Pancreas (tissue), 10 donors: ENCODE data around the gene CTSH. TPM values are rescaled to one million over a fixed set of nuclear protein-coding genes. Genes with fewer than 3 reads are reported as not detected.
A peak's percentile ranks its signal among the peaks of the same experiment; 100 is the strongest.

Experiments used
- ATAC-seq, 4 donors: fragments of 200-7000 bp; cut with Tn5 transposase; one replicate each; pipeline versions ENCODE4 v1.8.0 to v1.9.1; 2020; ENCODE audit warnings: mild to moderate bottlenecking in 4 of 4, moderate library complexity in 4 of 4
- DNase-seq, 6 donors: peaks; one replicate each; pipeline ENCODE4 v3.0.0-alpha.2; 2020
- FAIRE-seq: peaks from 2 replicates; lab custom pipeline; 2012; peaks lifted over from hg19 to GRCh38; lab: Jason Lieb, UNC
- H3K27ac ChIP-seq, 4 donors: fragments of 200-600 bp; sonication (generic); 1 replicate in 3 of 4; 2 replicates in 1 of 4; pipeline versions ENCODE4 v1.5.0 to v1.8.0; 2020
- H3K27me3 ChIP-seq, 4 donors: fragments of 200-600 bp; one replicate each; pipeline ENCODE4 v1.8.0; 2021
- H3K36me3 ChIP-seq, 3 donors: fragments of 200-600 bp; sonication (generic) in 1 of 3; one replicate each; pipeline versions ENCODE4 v1.5.0 to v1.8.0; 2020 to 2021
- H3K4me1 ChIP-seq, 3 donors: fragments of 200-600 bp; one replicate each; pipeline ENCODE4 v1.8.0; 2021
- H3K4me3 ChIP-seq, 4 donors: fragments of 200-600 bp; sonication (generic) in 2 of 4; one replicate each; pipeline versions ENCODE4 v1.5.0 to v1.8.0; 2020 to 2021
- H3K9me3 ChIP-seq, 4 donors: fragments of 200-600 bp; one replicate each; pipeline ENCODE4 v1.8.0; 2021
- WGBS, 2 donors: extraction: QIAGEN DNeasy Blood & Tissue Kit; methylation state at CpG; one replicate each; pipeline ENCODE4 v1.1.7; 2013; 5-methylcytosine and 5-hydroxymethylcytosine counted together
- intact Hi-C, 3 donors: fragments of 100-400 bp; cut with DNase I; formaldehyde crosslinking; loops; one replicate each; pipeline versions ENCODE4 v1.11.1 to v1.14.2; 2022
- polyA plus RNA-seq, 2 donors: library from polyadenylated mRNA; stranded (reverse); fragments of 200-250 nt; gene quantifications; one replicate each; pipeline ENCODE4 v1.2.3, GENCODE V29; 2013
- total RNA-seq, 6 donors: library from RNA; stranded (reverse); fragmentation: NEBNext Ultra II Directional in 4 of 6; extraction: Animal tissue kit (Norgen Biotek cat#: 25700) in 4 of 6; gene quantifications; one replicate each; pipeline versions ENCODE4 v1.2.1 to v1.2.4, GENCODE V29; 2021 to 2023
- TF ChIP-seq, protein P1 (sequence below), 4 donors: fragments of 200-600 bp; sonication (generic) in 3 of 4; IDR thresholded peaks; one replicate each; pipeline versions ENCODE4 v1.5.0 to v1.8.0; 2021; ENCODE audit warnings: antibody characterized with exemption in 4 of 4
- donor health status: healthy with polysubstance abuse.
- donor health status: DM: no; HTN: no; CAD: no; lungs with moderate emphysema.
- donor health status: DM: no; HTN: no; CAD: no.
- donor health status: control.
- donor health status: control.
- donor health status: Bipolar disorder and iron deficiency.
- donor health status: DM: yes; HTN: yes; CAD: no.
- donor health status: DM: no; HTN: no; CAD: no.
- donor health status: DM: no; HTN: no; CAD: no.
- donor health status: DM: yes; HTN: yes; CAD: no.

Gene CTSH
- total and polyA plus RNA-seq, 8 donors: 24.3 to 196 (median 77.0) TPM

DNA sequence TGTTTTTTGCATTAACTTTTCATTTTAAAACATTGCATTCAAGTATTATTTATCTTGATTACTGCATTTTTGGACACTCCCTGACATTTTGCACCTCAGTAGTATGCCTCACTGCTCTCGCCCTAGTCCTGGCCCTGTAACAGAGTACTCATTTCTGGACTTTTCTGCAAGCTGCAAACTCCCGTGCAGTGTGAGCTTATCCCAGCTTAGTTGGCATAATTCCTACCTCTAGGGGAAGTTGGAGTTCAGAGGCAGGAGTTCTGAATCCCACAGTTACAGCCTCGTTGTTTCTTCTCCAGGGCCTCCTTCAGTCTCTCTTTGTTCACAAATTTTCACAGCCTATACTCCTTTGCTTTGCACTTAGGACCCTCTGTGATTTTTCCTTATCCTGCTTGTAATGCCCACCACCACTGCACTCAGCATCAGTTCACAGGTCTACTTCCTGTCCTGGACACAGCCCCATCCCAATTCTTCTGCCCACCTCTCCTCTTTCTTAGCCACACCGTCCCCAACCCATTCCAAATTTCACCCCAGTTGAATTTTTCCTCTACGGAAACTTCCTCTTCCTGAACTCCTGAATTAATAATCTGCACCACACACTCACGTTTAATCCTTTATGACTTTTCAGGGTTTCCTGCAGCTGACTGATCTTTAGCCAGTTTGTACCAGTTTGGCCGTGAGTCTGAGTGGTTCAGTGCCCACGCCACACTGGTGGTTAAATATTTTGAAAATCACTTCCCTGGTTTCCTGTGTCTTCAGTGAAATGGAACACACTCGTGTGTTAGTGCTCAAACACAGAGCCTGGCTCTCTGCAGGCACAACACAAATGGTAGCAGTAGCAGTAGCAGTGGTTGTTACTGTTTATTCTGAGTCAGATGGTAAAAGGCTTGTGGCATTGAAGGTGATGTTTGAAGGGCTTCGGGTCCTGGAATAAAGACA, 6.3 kb upstream of the CTSH start:
- H3K27me3 ChIP-seq: no peaks in the 10 kb centered on the region
- H3K4me1 ChIP-seq: peaks cover 16 to 32% (median 26%) of the 10 kb centered on the region in 3 donors
- ATAC-seq: peak; percentile 53 to 59 (median 57)
- 40 to 41% methylated on average over 10 of the region's 10 CpGs for WGBS, 2 donors
- H3K36me3 ChIP-seq: no peaks in the 10 kb centered on the region
- peak overlapping the region; percentile 47 to 83 (median 74) for H3K27ac ChIP-seq
- no peaks in the 10 kb centered on the region for H3K9me3 ChIP-seq
- intact Hi-C loops: no loop called here
- no peak for DNase-seq
- H3K4me3 ChIP-seq: no peak overlapping the region
- TF ChIP-seq, protein P1, sequence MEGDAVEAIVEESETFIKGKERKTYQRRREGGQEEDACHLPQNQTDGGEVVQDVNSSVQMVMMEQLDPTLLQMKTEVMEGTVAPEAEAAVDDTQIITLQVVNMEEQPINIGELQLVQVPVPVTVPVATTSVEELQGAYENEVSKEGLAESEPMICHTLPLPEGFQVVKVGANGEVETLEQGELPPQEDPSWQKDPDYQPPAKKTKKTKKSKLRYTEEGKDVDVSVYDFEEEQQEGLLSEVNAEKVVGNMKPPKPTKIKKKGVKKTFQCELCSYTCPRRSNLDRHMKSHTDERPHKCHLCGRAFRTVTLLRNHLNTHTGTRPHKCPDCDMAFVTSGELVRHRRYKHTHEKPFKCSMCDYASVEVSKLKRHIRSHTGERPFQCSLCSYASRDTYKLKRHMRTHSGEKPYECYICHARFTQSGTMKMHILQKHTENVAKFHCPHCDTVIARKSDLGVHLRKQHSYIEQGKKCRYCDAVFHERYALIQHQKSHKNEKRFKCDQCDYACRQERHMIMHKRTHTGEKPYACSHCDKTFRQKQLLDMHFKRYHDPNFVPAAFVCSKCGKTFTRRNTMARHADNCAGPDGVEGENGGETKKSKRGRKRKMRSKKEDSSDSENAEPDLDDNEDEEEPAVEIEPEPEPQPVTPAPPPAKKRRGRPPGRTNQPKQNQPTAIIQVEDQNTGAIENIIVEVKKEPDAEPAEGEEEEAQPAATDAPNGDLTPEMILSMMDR (IDR thresholded peaks at IDR 0.05): no peak
- no peak for FAIRE-seq

DNA sequence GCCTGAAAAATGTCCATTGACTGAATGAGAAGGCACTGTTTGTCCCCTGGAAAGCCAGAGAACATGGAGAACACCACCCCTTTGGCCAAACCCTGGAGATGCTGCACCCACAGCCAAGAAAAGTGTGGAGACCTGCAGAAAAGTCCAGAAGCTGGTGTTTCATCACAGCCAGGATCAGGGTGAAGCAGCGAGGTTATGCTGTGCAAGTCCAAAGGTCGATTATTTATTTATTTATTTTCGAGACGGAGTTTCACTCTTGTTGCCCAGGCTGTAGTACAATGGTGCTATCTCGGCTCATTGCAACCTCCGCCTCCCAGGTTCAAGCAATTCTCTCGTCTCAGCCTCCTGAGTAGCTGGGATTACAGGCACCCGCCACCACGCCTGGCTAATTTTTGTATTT, 5.5 kb upstream of the CTSH start:
- Histone ChIP-seq H3K9me3 (no peaks in the 10 kb centered on the region), H3K4me3 (no peak overlapping the region), H3K4me1 (peaks cover 16 to 32% (median 26%) of the 10 kb centered on the region in 3 donors), H3K36me3 (no peaks in the 10 kb centered on the region), H3K27ac (peak overlapping the region in 2 of 4 donors; percentile 80 to 83), H3K27me3 (no peaks in the 10 kb centered on the region)
- 33 to 54% methylated on average over 7 to 9 of the region's 9 CpGs for WGBS, 2 donors
- peak; percentile 34 to 52 (median 41) for ATAC-seq
- intact Hi-C loops: no loop called here
- TF ChIP-seq, protein P1 (IDR thresholded peaks at IDR 0.05): no peak
- FAIRE-seq: no peak
- no peak for DNase-seq

DNA sequence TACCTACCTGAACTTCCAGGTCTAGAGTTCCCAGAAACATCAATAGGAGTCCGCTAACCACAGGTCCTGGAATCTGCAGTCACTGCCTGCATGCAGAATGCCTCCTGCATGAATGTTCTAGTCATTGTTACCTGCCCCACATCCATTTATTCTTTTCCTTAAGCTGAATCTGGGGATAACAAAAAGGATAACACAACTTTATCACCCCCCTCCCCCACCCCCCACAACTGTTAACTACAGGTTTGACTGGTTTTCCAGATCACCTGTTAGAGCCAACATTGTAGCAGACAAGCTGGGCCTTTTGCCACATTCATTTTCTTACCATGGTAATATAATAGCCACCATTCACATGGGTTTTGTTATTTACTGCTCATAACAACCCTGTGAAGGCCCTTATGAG, 4.6 kb upstream of the CTSH start:
- Histone ChIP-seq H3K4me1 (peaks cover 16 to 32% (median 26%) of the 10 kb centered on the region in 3 donors), H3K27me3 (no peaks in the 10 kb centered on the region), H3K36me3 (no peaks in the 10 kb centered on the region), H3K27ac (peak overlapping the region in 2 of 4 donors; percentile 80 to 83), H3K9me3 (no peaks in the 10 kb centered on the region), H3K4me3 (no peak overlapping the region)
- intact Hi-C loops: no loop called here
- FAIRE-seq (no peak), ATAC-seq (peak in 1 of 4 donors; percentile 5), DNase-seq (no peak)
- 0 to 2% methylated on average over 1 of the region's 1 CpG for WGBS, 2 donors
- TF ChIP-seq, protein P1 (IDR thresholded peaks at IDR 0.05): no peak

DNA sequence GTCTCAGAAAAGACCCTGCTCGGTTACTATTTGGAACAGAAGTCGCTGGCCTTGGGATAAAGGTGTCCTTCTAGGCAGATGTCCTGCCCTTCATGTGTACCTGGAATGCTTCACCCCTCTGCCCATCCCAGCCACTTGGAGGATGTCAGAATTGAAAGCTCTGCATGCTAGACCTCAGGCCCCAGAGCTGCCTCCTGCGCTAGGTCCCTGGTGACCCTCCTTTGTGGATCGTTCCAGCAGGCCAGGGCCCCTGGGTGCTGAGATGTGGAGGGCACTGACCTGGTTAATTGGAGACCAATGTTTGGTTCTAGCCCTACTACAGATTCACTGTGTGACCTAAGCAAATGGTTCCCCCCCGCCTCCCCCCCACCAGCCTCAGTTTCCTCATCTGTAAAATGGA, 2.7 kb upstream of the CTSH start:
- WGBS, 2 donors: 87% methylated on average over 5 of the region's 5 CpGs
- H3K4me3 ChIP-seq: no peak overlapping the region
- no peaks in the 10 kb centered on the region for H3K9me3 ChIP-seq
- intact Hi-C loops: no loop called here
- peaks cover 16 to 28% (median 23%) of the 10 kb centered on the region in 3 donors for H3K4me1 ChIP-seq
- no peak overlapping the region for H3K27ac ChIP-seq
- DNase-seq (no peak), ATAC-seq (no peak), FAIRE-seq (no peak)
- H3K27me3 ChIP-seq: no peaks in the 10 kb centered on the region
- TF ChIP-seq, protein P1 (IDR thresholded peaks at IDR 0.05): no peak
- H3K36me3 ChIP-seq: no peaks in the 10 kb centered on the region

DNA sequence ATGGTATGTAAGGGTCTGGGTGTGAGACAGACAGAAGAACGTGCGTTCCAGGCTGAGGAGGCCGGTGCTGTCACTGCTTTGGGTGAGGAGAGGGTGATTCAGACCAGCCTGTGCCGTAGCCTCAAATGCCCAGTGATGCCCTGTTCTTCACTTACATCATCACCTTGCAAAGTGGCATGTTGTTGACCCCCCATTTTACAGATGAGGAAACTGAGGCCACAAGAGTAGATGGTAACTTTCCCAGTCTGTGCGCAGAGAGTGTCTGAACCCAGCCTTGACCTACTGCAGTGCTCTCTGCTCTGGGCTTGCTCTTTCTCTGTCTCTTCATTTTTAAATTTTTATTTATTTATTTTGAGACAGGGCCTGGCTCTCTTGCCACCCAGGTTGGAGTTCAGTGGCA, 1.6 kb upstream of the CTSH start:
- H3K4me1 ChIP-seq: peaks cover 13 to 18% (median 16%) of the 10 kb centered on the region in 3 donors
- H3K36me3 ChIP-seq: no peaks in the 10 kb centered on the region
- DNase-seq: no peak
- WGBS, 2 donors: 94 to 95% methylated on average over 5 of the region's 5 CpGs
- ATAC-seq: no peak
- no peaks in the 10 kb centered on the region for H3K9me3 ChIP-seq
- no peak for FAIRE-seq
- H3K4me3 ChIP-seq: no peak overlapping the region
- no peaks in the 10 kb centered on the region for H3K27me3 ChIP-seq
- TF ChIP-seq, protein P1 (IDR thresholded peaks at IDR 0.05): no peak
- no peak overlapping the region for H3K27ac ChIP-seq
- intact Hi-C loops: no loop called here
